DOHH2 (cell line): Measurements from ENCODE around the gene TPM2.

ENCODE experiments used
- H3F3A ChIP-seq: fragments of 200-600 bp; sonication (generic), shearing (Covaris generic); 2 replicates; pipeline ENCODE4 v1.6.0; 2016; ENCODE audit warnings: antibody characterized with exemption, mild to moderate bottlenecking; ENCODE audit not compliant: control insufficient read depth, insufficient read depth
- H3K27ac ChIP-seq: fragments of 200-600 bp; sonication (generic); 2 replicates; pipeline ENCODE4 v1.5.1; 2014; ENCODE audit warnings: low read depth, mild to moderate bottlenecking, low read length, moderate library complexity
- H3K27me3 ChIP-seq: fragments of 200-600 bp; sonication (generic); 2 replicates; pipeline ENCODE4 v1.6.1; 2014; ENCODE audit warnings: mild to moderate bottlenecking, low read length, mixed read lengths; ENCODE audit not compliant: control insufficient read depth
- H3K36me3 ChIP-seq: fragments of 200-600 bp; sonication (generic); 2 replicates; pipeline ENCODE4 v1.6.1; 2014; ENCODE audit warnings: mild to moderate bottlenecking, low read length, moderate library complexity, mixed read lengths; ENCODE audit not compliant: control insufficient read depth
- H3K4me1 ChIP-seq: fragments of 200-600 bp; sonication (generic); 2 replicates; pipeline ENCODE4 v1.6.1; 2014; ENCODE audit warnings: mild to moderate bottlenecking, low read length, mixed read lengths; ENCODE audit not compliant: control insufficient read depth
- H3K4me2 ChIP-seq: fragments of 200-600 bp; sonication (generic); 2 replicates; pipeline ENCODE4 v1.6.0; 2014; ENCODE audit warnings: mild to moderate bottlenecking, low read length, moderate library complexity
- H3K4me3 ChIP-seq: fragments of 200-600 bp; sonication (generic); 2 replicates; pipeline ENCODE4 v1.5.1; 2014; ENCODE audit warnings: mild to moderate bottlenecking, low read length, mixed read lengths
- H3K79me2 ChIP-seq: fragments of 200-600 bp; sonication (generic); 2 replicates; pipeline ENCODE4 v1.6.1; 2014; ENCODE audit warnings: mild to moderate bottlenecking, low read length, mixed read lengths; ENCODE audit not compliant: control insufficient read depth
- H3K9me2 ChIP-seq: fragments of 200-600 bp; sonication (generic); replicated peaks from 2 replicates; pipeline ENCODE4 v1.6.1; 2014; ENCODE audit warnings: mild to moderate bottlenecking, low read length, mixed read lengths; ENCODE audit not compliant: control insufficient read depth
- H3K9me3 ChIP-seq: fragments of 200-600 bp; sonication (generic); 2 replicates; pipeline ENCODE4 v1.6.1; 2014; ENCODE audit warnings: antibody characterized with exemption, low read length, mixed read lengths; ENCODE audit not compliant: control insufficient read depth, insufficient read depth
- H4K20me1 ChIP-seq: fragments of 200-600 bp; sonication (generic); 2 replicates; pipeline ENCODE4 v1.6.0; 2014; ENCODE audit warnings: low read depth, mild to moderate bottlenecking, antibody characterized with exemption, low read length, moderate library complexity; ENCODE audit not compliant: control insufficient read depth, insufficient read depth
- EZH2phosphoT487 ChIP-seq: fragments of 200-600 bp; sonication (generic); IDR thresholded peaks from 2 replicates; pipeline ENCODE4 v1.6.1; 2017; ENCODE audit warnings: borderline replicate concordance, mild to moderate bottlenecking, antibody characterized with exemption, low read length, moderate library complexity, mixed read lengths
- TF ChIP-seq, protein P1 (sequence below): fragments of 200-600 bp; sonication (generic); IDR thresholded peaks from one replicate; pipeline ENCODE4 v1.5.1; 2014; ENCODE audit warnings: antibody characterized with exemption, mild to moderate bottlenecking, low read depth, low read length; ENCODE audit not compliant: poor library complexity, severe bottlenecking

TPM2 gene

DNA sequence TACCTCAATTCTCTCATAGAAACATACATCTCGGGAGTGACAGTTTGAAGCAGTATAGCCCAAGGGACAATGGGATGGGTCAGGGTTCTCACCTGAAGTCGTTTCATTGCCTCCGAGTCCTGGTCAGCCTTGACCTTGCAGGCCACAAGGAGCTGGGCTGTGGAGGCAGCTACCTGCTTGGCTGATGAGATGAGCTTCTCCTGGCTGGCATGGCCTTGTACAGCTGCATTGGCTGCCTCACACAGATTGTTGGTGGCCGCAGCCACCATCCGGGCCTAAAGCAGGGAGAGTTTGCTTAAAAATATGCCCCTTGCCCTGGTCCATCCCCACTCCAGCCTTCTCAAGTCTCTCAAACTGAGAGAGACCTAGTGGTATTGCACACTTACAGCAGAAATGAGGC is 8.5 kb upstream of the TPM2 start:
- no peaks in the 10 kb centered on the region for H4K20me1 ChIP-seq
- H3K36me3 ChIP-seq, result peaks cover 73% of the 10 kb centered on the region
- no peaks in the 10 kb centered on the region for H3K9me2 ChIP-seq
- H3K4me3 ChIP-seq, result no peak overlapping the region
- no peaks in the 10 kb centered on the region for H3K27me3 ChIP-seq
- 0 out of 2 replicates have a peak, but pooled peaks cover 5% of the 10 kb centered on the region for H3F3A ChIP-seq
- TF ChIP-seq, protein P1, sequence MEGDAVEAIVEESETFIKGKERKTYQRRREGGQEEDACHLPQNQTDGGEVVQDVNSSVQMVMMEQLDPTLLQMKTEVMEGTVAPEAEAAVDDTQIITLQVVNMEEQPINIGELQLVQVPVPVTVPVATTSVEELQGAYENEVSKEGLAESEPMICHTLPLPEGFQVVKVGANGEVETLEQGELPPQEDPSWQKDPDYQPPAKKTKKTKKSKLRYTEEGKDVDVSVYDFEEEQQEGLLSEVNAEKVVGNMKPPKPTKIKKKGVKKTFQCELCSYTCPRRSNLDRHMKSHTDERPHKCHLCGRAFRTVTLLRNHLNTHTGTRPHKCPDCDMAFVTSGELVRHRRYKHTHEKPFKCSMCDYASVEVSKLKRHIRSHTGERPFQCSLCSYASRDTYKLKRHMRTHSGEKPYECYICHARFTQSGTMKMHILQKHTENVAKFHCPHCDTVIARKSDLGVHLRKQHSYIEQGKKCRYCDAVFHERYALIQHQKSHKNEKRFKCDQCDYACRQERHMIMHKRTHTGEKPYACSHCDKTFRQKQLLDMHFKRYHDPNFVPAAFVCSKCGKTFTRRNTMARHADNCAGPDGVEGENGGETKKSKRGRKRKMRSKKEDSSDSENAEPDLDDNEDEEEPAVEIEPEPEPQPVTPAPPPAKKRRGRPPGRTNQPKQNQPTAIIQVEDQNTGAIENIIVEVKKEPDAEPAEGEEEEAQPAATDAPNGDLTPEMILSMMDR, result no peak
- TF ChIP-seq EZH2phosphoT487, result no peak
- H3K27ac ChIP-seq, result no peak overlapping the region
- no peaks in the 10 kb centered on the region for H3K79me2 ChIP-seq
- H3K9me3 ChIP-seq, result no peaks in the 10 kb centered on the region
- H3K4me1 ChIP-seq, result 0 out of 2 replicates have a peak, but pooled peaks cover 3% of the 10 kb centered on the region
- H3K4me2 ChIP-seq, result no peak overlapping the region

DNA sequence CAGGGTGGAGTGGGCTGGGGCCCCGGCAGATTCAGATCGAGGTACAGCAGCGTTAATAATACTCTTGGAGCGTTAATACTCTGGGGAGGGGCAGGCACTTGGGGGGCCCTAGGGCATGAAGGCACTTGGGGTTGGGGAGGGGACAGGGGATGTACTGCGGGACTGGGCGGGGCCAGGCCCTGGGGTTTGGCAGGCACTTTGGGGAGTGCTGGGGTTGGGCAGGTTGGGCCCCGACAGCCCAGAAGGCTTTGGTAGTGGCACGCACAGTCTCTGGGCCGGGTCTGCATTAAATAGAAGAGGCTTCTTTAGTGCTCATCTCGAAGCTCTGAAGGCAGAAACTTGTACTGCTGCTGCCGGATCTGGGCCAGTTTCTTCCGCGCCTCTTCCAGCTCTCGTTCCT is 7.8 kb upstream of the TPM2 start:
- H3K27ac ChIP-seq, result no peak overlapping the region
- 0 out of 2 replicates have a peak, but pooled peaks cover 6% of the 10 kb centered on the region for H3F3A ChIP-seq

DNA sequence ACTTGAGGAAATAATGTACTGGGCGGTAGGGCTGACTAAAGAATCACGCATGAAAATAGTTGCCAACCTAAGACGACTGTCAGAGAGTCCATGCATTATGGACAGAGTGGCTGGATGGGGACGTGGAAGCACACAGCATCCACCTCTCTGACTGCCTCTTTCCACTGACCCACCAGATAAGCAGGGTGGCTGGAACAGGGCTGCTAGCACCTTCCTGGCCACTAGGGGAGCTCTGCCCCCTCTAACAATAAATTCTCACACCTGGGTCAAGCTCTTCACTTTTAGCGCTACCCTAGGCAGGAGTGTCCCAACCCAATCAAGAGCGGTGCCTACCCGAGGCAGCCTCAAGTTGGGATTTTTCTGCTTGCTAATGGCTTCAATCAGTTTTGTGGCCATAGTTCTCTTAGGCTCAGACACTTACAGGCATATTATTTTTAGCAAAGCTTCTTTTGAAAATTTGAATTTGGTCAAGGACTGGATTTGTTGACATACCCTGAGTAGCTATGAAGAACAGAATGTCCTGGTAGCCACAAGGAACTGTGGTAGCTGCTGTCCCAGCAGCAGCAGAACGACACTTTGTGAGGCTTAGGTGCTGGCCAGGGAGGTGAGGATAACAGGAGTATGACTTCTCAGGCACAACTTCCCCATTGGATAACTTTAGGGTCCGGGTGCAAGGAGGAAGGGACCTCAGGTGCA is 6.9 kb upstream of the TPM2 start:
- Histone ChIP-seq H4K20me1 (no peaks in the 10 kb centered on the region), H3K9me3 (no peaks in the 10 kb centered on the region), H3K9me2 (no peaks in the 10 kb centered on the region), H3K36me3 (peaks cover 59% of the 10 kb centered on the region), H3K4me3 (no peak overlapping the region), H3F3A (0 out of 2 replicates have a peak, but pooled peaks cover 11% of the 10 kb centered on the region), H3K27me3 (no peaks in the 10 kb centered on the region), H3K4me1 (0 out of 2 replicates have a peak, but pooled peaks cover 3% of the 10 kb centered on the region), H3K27ac (no peak overlapping the region), H3K79me2 (no peaks in the 10 kb centered on the region), H3K4me2 (no peak overlapping the region)
- no peak for TF ChIP-seq EZH2phosphoT487
- TF ChIP-seq, protein P1, result peak; percentile 92

More for the DNA sequence above, 7.8 kb upstream of the TPM2 start:
- no peak for TF ChIP-seq EZH2phosphoT487
- TF ChIP-seq, protein P1, result no peak
- H3K9me2 ChIP-seq, result no peaks in the 10 kb centered on the region
- H3K4me2 ChIP-seq, result no peak overlapping the region
- H3K27me3 ChIP-seq, result no peaks in the 10 kb centered on the region
- H3K4me3 ChIP-seq, result no peak overlapping the region
- H3K79me2 ChIP-seq, result no peaks in the 10 kb centered on the region
- H3K36me3 ChIP-seq, result peaks cover 66% of the 10 kb centered on the region
- no peaks in the 10 kb centered on the region for H3K9me3 ChIP-seq
- H4K20me1 ChIP-seq, result no peaks in the 10 kb centered on the region
- 0 out of 2 replicates have a peak, but pooled peaks cover 3% of the 10 kb centered on the region for H3K4me1 ChIP-seq
